ENCODE results near the gene CCDC177.
A peak's percentile ranks its signal among the peaks of the same experiment; 100 is the strongest.

CCDC177 gene

GRCh38 chr14:69620211-69620611 lies 45.5 kb upstream of the CCDC177 start:
- Histone ChIP-seq H3K9ac (ENCODE audit: low read length) (no peak overlapping the region), H3K36me3 (ENCODE audit: low read length) (peaks cover 5% of the 10 kb centered on the region; the same call in 1 of the 2 replicates), H3K79me2 (ENCODE audit: insufficient read depth, low read length) (peaks cover 96% of the 10 kb centered on the region), H3F3A (ENCODE audit: insufficient read depth) (peaks cover 13% of the 10 kb centered on the region), H3K9me3 (ENCODE audit: insufficient read depth, low read length) (no peaks in the 10 kb centered on the region), H4K20me1 (ENCODE audit: low read depth, low read length) (peaks cover 22% of the 10 kb centered on the region), H2AFZ (ENCODE audit: low read depth, low read length, severe bottlenecking) (no peak overlapping the region), H3K27ac (ENCODE audit: low read depth, low read length) (no peak overlapping the region), H3K27me3 (ENCODE audit: low read length) (no peaks in the 10 kb centered on the region), H3K4me3 (ENCODE audit: insufficient read depth, low read length, poor library complexity, severe bottlenecking) (no peak overlapping the region), H3K9me2 (replicated peaks; ENCODE audit: insufficient read depth, low read length) (no peaks in the 10 kb centered on the region), H3K4me2 (ENCODE audit: low read depth, low read length, poor library complexity, severe bottlenecking) (no peak overlapping the region)
- no peak for TF ChIP-seq CTCF (IDR thresholded peaks at IDR 0.05; ENCODE audit: insufficient read depth, low read length, poor library complexity, severe bottlenecking)
- TF ChIP-seq EZH2phosphoT487 (conservative IDR thresholded peaks at IDR 0.05; ENCODE audit: low read length), result no peak

GRCh38 chr14:69619012-69619411 lies 44.3 kb upstream of the CCDC177 start:
- Histone ChIP-seq H3K9me3 (ENCODE audit: insufficient read depth, low read length) (no peaks in the 10 kb centered on the region), H3K36me3 (ENCODE audit: low read length) (peaks cover 5% of the 10 kb centered on the region; the same call in 1 of the 2 replicates), H3K27ac (ENCODE audit: low read depth, low read length) (peak overlapping the region; percentile 12; the same call in 1 of the 2 replicates), H3K4me3 (ENCODE audit: insufficient read depth, low read length, poor library complexity, severe bottlenecking) (no peak overlapping the region), H3K27me3 (ENCODE audit: low read length) (no peaks in the 10 kb centered on the region), H4K20me1 (ENCODE audit: low read depth, low read length) (peaks cover 19% of the 10 kb centered on the region; the same call in 1 of the 2 replicates), H2AFZ (ENCODE audit: low read depth, low read length, severe bottlenecking) (no peak overlapping the region), H3K79me2 (ENCODE audit: insufficient read depth, low read length) (peaks cover 84% of the 10 kb centered on the region), H3K9ac (ENCODE audit: low read length) (no peak overlapping the region), H3K4me2 (ENCODE audit: low read depth, low read length, poor library complexity, severe bottlenecking) (peak overlapping the region; percentile 24), H3K9me2 (replicated peaks; ENCODE audit: insufficient read depth, low read length) (no peaks in the 10 kb centered on the region), H3F3A (ENCODE audit: insufficient read depth) (peaks cover 21% of the 10 kb centered on the region)
- TF ChIP-seq CTCF (IDR thresholded peaks at IDR 0.05; ENCODE audit: insufficient read depth, low read length, poor library complexity, severe bottlenecking) (no peak), EZH2phosphoT487 (conservative IDR thresholded peaks at IDR 0.05; ENCODE audit: low read length) (no peak)

GRCh38 chr14:69617796-69618195 lies 43.1 kb upstream of the CCDC177 start:
- peaks cover 82% of the 10 kb centered on the region for H3K79me2 ChIP-seq (ENCODE audit: insufficient read depth, low read length)

More at GRCh38 chr14:69617796-69618195, 43.1 kb upstream of the CCDC177 start:
- TF ChIP-seq CTCF (IDR thresholded peaks at IDR 0.05; ENCODE audit: insufficient read depth, low read length, poor library complexity, severe bottlenecking) (no peak), EZH2phosphoT487 (conservative IDR thresholded peaks at IDR 0.05; ENCODE audit: low read length) (no peak)
- Histone ChIP-seq H3K36me3 (ENCODE audit: low read length) (peaks cover 5% of the 10 kb centered on the region; the same call in 1 of the 2 replicates), H3K9me3 (ENCODE audit: insufficient read depth, low read length) (no peaks in the 10 kb centered on the region), H3K4me3 (ENCODE audit: insufficient read depth, low read length, poor library complexity, severe bottlenecking) (no peak overlapping the region), H2AFZ (ENCODE audit: low read depth, low read length, severe bottlenecking) (no peak overlapping the region), H3K9ac (ENCODE audit: low read length) (peak overlapping the region; percentile 79; the same call in 1 of the 2 replicates), H3F3A (ENCODE audit: insufficient read depth) (peaks cover 32% of the 10 kb centered on the region), H3K9me2 (replicated peaks; ENCODE audit: insufficient read depth, low read length) (no peaks in the 10 kb centered on the region), H3K27me3 (ENCODE audit: low read length) (no peaks in the 10 kb centered on the region), H3K27ac (ENCODE audit: low read depth, low read length) (peak overlapping the region; percentile 95), H3K4me2 (ENCODE audit: low read depth, low read length, poor library complexity, severe bottlenecking) (peak overlapping the region; percentile 91), H4K20me1 (ENCODE audit: low read depth, low read length) (peaks cover 15% of the 10 kb centered on the region; the same call in 1 of the 2 replicates)

Measured in SU-DHL-6 (cell line).